Endothelial cell (in vitro differentiated cells): ENCODE results near the gene ATXN7L1. TPM values are rescaled to one million over a fixed set of nuclear protein-coding genes. Genes with fewer than 3 reads are reported as not detected.

Experiments
- DNase-seq: peaks from one replicate; pipeline ENCODE4 v3.0.0; 2021; ENCODE audit warnings: low spot score
- H3K27ac Mint-ChIP-seq: one replicate; pipeline ENCODE4 v1.8.0; 2021; ENCODE audit warnings: mixed read lengths, inconsistent platforms; ENCODE audit not compliant: unreplicated experiment
- H3K27me3 Mint-ChIP-seq: one replicate; pipeline ENCODE4 v1.8.0; 2021; ENCODE audit warnings: mild to moderate bottlenecking, moderate library complexity, mixed read lengths, inconsistent platforms; ENCODE audit not compliant: unreplicated experiment
- H3K36me3 Mint-ChIP-seq: one replicate; pipeline ENCODE4 v1.8.0; 2021; ENCODE audit warnings: mild to moderate bottlenecking, low read depth, mixed read lengths, inconsistent platforms; ENCODE audit not compliant: unreplicated experiment
- H3K4me1 Mint-ChIP-seq: one replicate; pipeline ENCODE4 v1.8.0; 2021; ENCODE audit warnings: mild to moderate bottlenecking, mixed read lengths, inconsistent platforms; ENCODE audit not compliant: unreplicated experiment
- H3K4me3 Mint-ChIP-seq: one replicate; pipeline ENCODE4 v1.8.0; 2021; ENCODE audit warnings: mild to moderate bottlenecking, mixed read lengths, inconsistent platforms; ENCODE audit not compliant: unreplicated experiment
- H3K9me3 Mint-ChIP-seq: one replicate; pipeline ENCODE4 v1.8.0; 2021; ENCODE audit warnings: mixed read lengths, inconsistent platforms; ENCODE audit not compliant: unreplicated experiment
- total RNA-seq: library from RNA; stranded (reverse); fragmentation: NEBNext Ultra II Directional; extraction: Animal tissue kit (Norgen Biotek cat#: 25700); gene quantifications from one replicate; pipeline ENCODE4 v1.2.1, GENCODE V29; 2021; ENCODE audit not compliant: unreplicated experiment
- TF ChIP-seq, protein P1 (sequence below): fragments of 200-600 bp; sonication (generic); IDR thresholded peaks from one replicate; pipeline ENCODE4 v1.5.0; 2021; ENCODE audit warnings: antibody characterized with exemption; ENCODE audit not compliant: unreplicated experiment

The ATXN7L1 gene
- total RNA-seq, 1 donor from 2014 or later: 18.4 TPM

GRCh38 chr7:105666324-105666723, 210.1 kb downstream of the ATXN7L1 start:
- H3K27me3 Mint-ChIP-seq: peaks cover 2% of the 10 kb centered on the region
- H3K4me1 Mint-ChIP-seq: peaks cover 9% of the 10 kb centered on the region
- no peaks in the 10 kb centered on the region for H3K9me3 Mint-ChIP-seq
- TF ChIP-seq, protein P1, sequence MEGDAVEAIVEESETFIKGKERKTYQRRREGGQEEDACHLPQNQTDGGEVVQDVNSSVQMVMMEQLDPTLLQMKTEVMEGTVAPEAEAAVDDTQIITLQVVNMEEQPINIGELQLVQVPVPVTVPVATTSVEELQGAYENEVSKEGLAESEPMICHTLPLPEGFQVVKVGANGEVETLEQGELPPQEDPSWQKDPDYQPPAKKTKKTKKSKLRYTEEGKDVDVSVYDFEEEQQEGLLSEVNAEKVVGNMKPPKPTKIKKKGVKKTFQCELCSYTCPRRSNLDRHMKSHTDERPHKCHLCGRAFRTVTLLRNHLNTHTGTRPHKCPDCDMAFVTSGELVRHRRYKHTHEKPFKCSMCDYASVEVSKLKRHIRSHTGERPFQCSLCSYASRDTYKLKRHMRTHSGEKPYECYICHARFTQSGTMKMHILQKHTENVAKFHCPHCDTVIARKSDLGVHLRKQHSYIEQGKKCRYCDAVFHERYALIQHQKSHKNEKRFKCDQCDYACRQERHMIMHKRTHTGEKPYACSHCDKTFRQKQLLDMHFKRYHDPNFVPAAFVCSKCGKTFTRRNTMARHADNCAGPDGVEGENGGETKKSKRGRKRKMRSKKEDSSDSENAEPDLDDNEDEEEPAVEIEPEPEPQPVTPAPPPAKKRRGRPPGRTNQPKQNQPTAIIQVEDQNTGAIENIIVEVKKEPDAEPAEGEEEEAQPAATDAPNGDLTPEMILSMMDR: no peak
- no peak for DNase-seq
- H3K36me3 Mint-ChIP-seq: peaks cover 21% of the 10 kb centered on the region
- no peak overlapping the region for H3K27ac Mint-ChIP-seq
- no peak overlapping the region for H3K4me3 Mint-ChIP-seq

- H3K27me3 Mint-ChIP-seq: peaks cover 2% of the 10 kb centered on the region
- no peak overlapping the region for H3K4me3 Mint-ChIP-seq
- H3K9me3 Mint-ChIP-seq: no peaks in the 10 kb centered on the region
- no peak for DNase-seq
- H3K27ac Mint-ChIP-seq: no peak overlapping the region
- H3K4me1 Mint-ChIP-seq: peaks cover 9% of the 10 kb centered on the region
- TF ChIP-seq, protein P1: no peak
- peaks cover 26% of the 10 kb centered on the region for H3K36me3 Mint-ChIP-seq
These were observed 210.7 kb downstream of the ATXN7L1 start for GRCh38 chr7:105665684-105666083.

GRCh38 chr7:105664816-105665525, 211.4 kb downstream of the ATXN7L1 start:
- H3K27me3 Mint-ChIP-seq: peaks cover 4% of the 10 kb centered on the region
- no peak overlapping the region for H3K27ac Mint-ChIP-seq
- H3K36me3 Mint-ChIP-seq: peaks cover 26% of the 10 kb centered on the region
- H3K4me3 Mint-ChIP-seq: no peak overlapping the region
- H3K4me1 Mint-ChIP-seq: peaks cover 9% of the 10 kb centered on the region
- no peaks in the 10 kb centered on the region for H3K9me3 Mint-ChIP-seq
- no peak for DNase-seq
- TF ChIP-seq, protein P1: no peak

DNA sequence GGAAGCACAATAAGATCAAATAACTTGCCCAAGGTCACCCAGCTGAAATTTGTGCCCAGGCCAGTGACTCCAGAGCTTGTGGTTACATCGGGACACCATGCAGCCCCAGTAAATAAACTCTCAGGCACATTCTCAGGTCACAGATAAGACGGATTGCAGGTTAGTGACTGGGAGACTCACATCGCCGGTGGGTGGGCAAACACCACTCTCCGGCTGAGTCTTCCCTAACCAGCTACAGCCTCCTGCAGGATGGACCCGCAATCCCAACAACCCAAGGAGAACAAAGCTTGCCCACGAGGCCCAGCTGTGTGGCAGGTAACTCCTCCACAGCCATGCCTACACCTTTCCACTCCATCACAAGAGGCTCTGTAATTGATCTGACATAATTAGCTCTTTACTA, 213.4 kb downstream of the ATXN7L1 start:
- Mint-ChIP-seq H3K4me1 (peaks cover 9% of the 10 kb centered on the region), H3K27me3 (peaks cover 4% of the 10 kb centered on the region), H3K36me3 (peaks cover 33% of the 10 kb centered on the region), H3K9me3 (no peaks in the 10 kb centered on the region), H3K27ac (no peak overlapping the region), H3K4me3 (no peak overlapping the region)
- DNase-seq: no peak
- TF ChIP-seq, protein P1: no peak

- no peak overlapping the region for H3K4me3 Mint-ChIP-seq
These were observed 214.8 kb downstream of the ATXN7L1 start for GRCh38 chr7:105661625-105662024.

More at GRCh38 chr7:105661625-105662024, 214.8 kb downstream of the ATXN7L1 start:
- H3K27ac Mint-ChIP-seq: no peak overlapping the region
- peaks cover 4% of the 10 kb centered on the region for H3K27me3 Mint-ChIP-seq
- no peak for DNase-seq
- H3K4me1 Mint-ChIP-seq: peaks cover 6% of the 10 kb centered on the region
- TF ChIP-seq, protein P1: no peak
- H3K9me3 Mint-ChIP-seq: no peaks in the 10 kb centered on the region
- peaks cover 33% of the 10 kb centered on the region for H3K36me3 Mint-ChIP-seq
